MM.1S (cell line): ENCODE measurements around the gene TAB2.

Experiments
- EZH2 ChIP-seq: fragments of 300-600 bp; sonication (generic); optimal IDR thresholded peaks from 2 replicates; pipeline ENCODE3; 2017; ENCODE audit warnings: low read depth, mild to moderate bottlenecking, antibody characterized with exemption, low read length, mixed read lengths
- EZH2phosphoT487 ChIP-seq: fragments of 300-600 bp; sonication (generic); IDR thresholded peaks from 2 replicates; pipeline ENCODE4 v1.6.1; 2018; ENCODE audit warnings: antibody characterized with exemption, low read length
- TF ChIP-seq, protein P1 (sequence below): fragments of 300-600 bp; sonication (generic); IDR thresholded peaks from 2 replicates; pipeline ENCODE4 v1.5.1; 2016; ENCODE audit warnings: antibody characterized with exemption, low read length, mixed read lengths

DNA sequence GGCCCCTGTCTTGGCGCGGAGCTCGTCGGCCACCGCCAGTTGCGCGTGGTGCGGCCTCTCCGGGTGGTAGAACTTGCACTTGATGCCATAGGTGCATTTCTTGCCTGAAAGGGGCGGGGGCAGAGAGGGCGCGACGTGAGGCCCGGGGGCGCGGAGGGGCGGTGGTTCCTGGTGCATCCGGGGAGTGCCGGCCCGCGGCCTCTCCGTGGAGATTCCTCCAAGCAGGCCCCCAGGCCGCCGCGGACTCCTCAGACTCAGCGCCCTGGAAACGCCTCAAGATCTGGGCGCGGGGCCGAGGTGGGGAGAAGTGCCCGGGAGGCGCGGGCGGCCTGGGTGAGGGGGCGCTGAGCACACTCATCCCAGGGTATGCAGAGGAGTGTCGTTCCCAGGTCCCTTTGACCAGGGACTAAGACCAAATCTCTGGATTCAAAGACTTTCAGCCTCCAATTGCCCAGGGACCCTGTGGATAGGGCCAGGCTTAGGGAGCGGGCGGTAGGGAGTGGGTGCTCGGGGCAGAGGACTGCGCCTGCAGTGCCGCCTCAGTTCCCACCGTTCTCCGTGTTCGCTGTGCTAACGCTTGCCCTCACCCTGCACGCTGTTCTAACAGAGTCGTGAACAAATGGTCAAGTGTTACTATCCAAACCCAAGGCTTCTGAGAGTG is 134.0 kb downstream of the TAB2 start:
- TF ChIP-seq, protein P1, sequence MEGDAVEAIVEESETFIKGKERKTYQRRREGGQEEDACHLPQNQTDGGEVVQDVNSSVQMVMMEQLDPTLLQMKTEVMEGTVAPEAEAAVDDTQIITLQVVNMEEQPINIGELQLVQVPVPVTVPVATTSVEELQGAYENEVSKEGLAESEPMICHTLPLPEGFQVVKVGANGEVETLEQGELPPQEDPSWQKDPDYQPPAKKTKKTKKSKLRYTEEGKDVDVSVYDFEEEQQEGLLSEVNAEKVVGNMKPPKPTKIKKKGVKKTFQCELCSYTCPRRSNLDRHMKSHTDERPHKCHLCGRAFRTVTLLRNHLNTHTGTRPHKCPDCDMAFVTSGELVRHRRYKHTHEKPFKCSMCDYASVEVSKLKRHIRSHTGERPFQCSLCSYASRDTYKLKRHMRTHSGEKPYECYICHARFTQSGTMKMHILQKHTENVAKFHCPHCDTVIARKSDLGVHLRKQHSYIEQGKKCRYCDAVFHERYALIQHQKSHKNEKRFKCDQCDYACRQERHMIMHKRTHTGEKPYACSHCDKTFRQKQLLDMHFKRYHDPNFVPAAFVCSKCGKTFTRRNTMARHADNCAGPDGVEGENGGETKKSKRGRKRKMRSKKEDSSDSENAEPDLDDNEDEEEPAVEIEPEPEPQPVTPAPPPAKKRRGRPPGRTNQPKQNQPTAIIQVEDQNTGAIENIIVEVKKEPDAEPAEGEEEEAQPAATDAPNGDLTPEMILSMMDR: no peak
- TF ChIP-seq EZH2 (no peak), EZH2phosphoT487 (no peak)
